WTC11 (cell line): ENCODE measurements around the gene PROM2. TPM values are rescaled to one million over a fixed set of nuclear protein-coding genes. Genes with fewer than 3 reads are reported as not detected.

Experiments used
- ATAC-seq: fragments of 200-7000 bp; cut with Tn5 transposase; 2 replicates; pipeline ENCODE4 v1.10.0; 2021; ENCODE audit warnings: mild to moderate bottlenecking, moderate library complexity
- CTCF ChIA-PET: fragments of 300-600 bp; sonication (Branson Sonifier 250); formaldehyde crosslinking; loops from one replicate; lab custom pipeline; 2021; ENCODE audit warnings: antibody characterized with exemption; lab: Charles Lee
- POLR2A ChIA-PET: fragments of 350-600 bp; sonication (Branson Sonifier 250); formaldehyde crosslinking; loops from one replicate; lab custom pipeline; 2021; ENCODE audit warnings: antibody characterized with exemption; lab: Charles Lee
- DNase-seq: peaks from one replicate; pipeline ENCODE4 v3.0.0; 2021; ENCODE audit warnings: low spot score
- H3K27ac Mint-ChIP-seq: 2 replicates; pipeline ENCODE4 v1.8.0; 2021; ENCODE audit warnings: mixed read lengths
- H3K27me3 Mint-ChIP-seq: 2 replicates; pipeline ENCODE4 v1.8.0; 2021; ENCODE audit warnings: low read depth, mild to moderate bottlenecking, moderate library complexity, mixed read lengths
- H3K36me3 Mint-ChIP-seq: 2 replicates; pipeline ENCODE4 v1.8.0; 2021; ENCODE audit warnings: mixed read lengths
- H3K4me1 Mint-ChIP-seq: 2 replicates; pipeline ENCODE4 v1.8.0; 2022; ENCODE audit warnings: mixed read lengths
- H3K4me3 Mint-ChIP-seq: 2 replicates; pipeline ENCODE4 v1.8.0; 2021; ENCODE audit warnings: mild to moderate bottlenecking, moderate library complexity, mixed read lengths
- H3K9me3 Mint-ChIP-seq: 2 replicates; pipeline ENCODE4 v1.8.0; 2021; ENCODE audit warnings: mixed read lengths
- ATF2 ChIP-seq: sonication (generic); formaldehyde crosslinking; IDR thresholded peaks from 2 replicates; pipeline ENCODE4 v1.8.1; 2022; ENCODE audit warnings: low read depth, missing genetic modification reagents, borderline replicate concordance
- E2F5 ChIP-seq: sonication (generic); formaldehyde crosslinking; IDR thresholded peaks from 2 replicates; pipeline ENCODE4 v1.8.1; 2022; ENCODE audit warnings: mild to moderate bottlenecking, moderate library complexity, missing genetic modification reagents
- IRF2 ChIP-seq: sonication (generic); formaldehyde crosslinking; IDR thresholded peaks from 2 replicates; pipeline ENCODE4 v1.8.0; 2022; ENCODE audit warnings: low read depth, missing genetic modification reagents, borderline replicate concordance
- NR3C1 ChIP-seq: sonication (generic); formaldehyde crosslinking; conservative IDR thresholded peaks from 2 replicates; pipeline ENCODE4 v1.8.1; 2023; ENCODE audit warnings: low read depth, mild to moderate bottlenecking, missing genetic modification reagents
- total RNA-seq: library from RNA; stranded (reverse); gene quantifications from 3 replicates; pipeline ENCODE4 v1.2.3, GENCODE V29; 2021

Gene PROM2
- total RNA-seq, 1 experiment from 2014 or later = 8.3 TPM

- no peak for TF ChIP-seq E2F5 (CRISPR knock-in tag)
Measured at GRCh38 chr2:95336406-95336805, 62.2 kb downstream of the PROM2 start (continued).

GRCh38 chr2:95337829-95338228 lies 63.6 kb downstream of the PROM2 start:
- H3K4me3 Mint-ChIP-seq = no peak overlapping the region

More at GRCh38 chr2:95337829-95338228, 63.6 kb downstream of the PROM2 start:
- Mint-ChIP-seq H3K36me3 (no peaks in the 10 kb centered on the region), H3K9me3 (no peaks in the 10 kb centered on the region)
- TF ChIP-seq ATF2 (no peak), NR3C1 (CRISPR knock-in tag) (no peak), IRF2 (CRISPR knock-in tag) (no peak)
- TF ChIP-seq, all 79 proteins: peak for 0
- ATAC-seq (no peak), DNase-seq (no peak)
- CTCF ChIA-PET = interaction anchor here (1.1 to 2.6 kb wide), 2 partner anchors 51 to 106 kb away, joined by 6 to 9 read pairs; no protein-coding TSS in a partner anchor
- Mint-ChIP-seq H3K4me1 (no peaks in the 10 kb centered on the region), H3K27ac (no peak overlapping the region), H3K27me3 (peaks cover 11% of the 10 kb centered on the region)
- POLR2A ChIA-PET = no interaction called here

Other genes with a start within 250 kb of the PROM2 start
- 0.22 to 0.39 TPM in 2 of 3 replicates, not detected in the other for gene MAL, start 248.7 kb upstream of the PROM2 start, total RNA-seq
- 60.4 to 70.3 TPM (median 62.2 TPM) in 3 replicates for gene MRPS5, start 152.6 kb upstream of the PROM2 start, total RNA-seq
- gene ZNF514, start 114.6 kb upstream of the PROM2 start, total RNA-seq = 18.0 to 19.3 TPM (median 18.2 TPM) in 3 replicates
- 2.4 to 3.5 TPM (median 3.4 TPM) in 3 replicates for gene ZNF2, start 108.6 kb upstream of the PROM2 start, total RNA-seq
- 9.4 to 10.8 TPM (median 10.3 TPM) in 3 replicates for gene ZNF892, start 66.9 kb upstream of the PROM2 start, total RNA-seq
- 2.1 to 3.3 TPM (median 3.1 TPM) in 3 replicates for gene KCNIP3, start 22.9 kb downstream of the PROM2 start, total RNA-seq
- 39.8 to 47.9 TPM (median 45.4 TPM) in 3 replicates for gene FAHD2A, start 128.3 kb downstream of the PROM2 start, total RNA-seq
- not detected in 3 replicates for gene TRIM43B, start 210.3 kb downstream of the PROM2 start, total RNA-seq